HepG2 (cell line): ENCODE measurements around the gene ZNF853. TPM values are rescaled to one million over a fixed set of nuclear protein-coding genes. Genes with fewer than 3 reads are reported as not detected.

Experiments
- ESRRA ChIP-seq: sonication (generic); formaldehyde crosslinking; IDR thresholded peaks from 2 replicates; pipeline ENCODE4 v1.5.1; 2020; ENCODE audit warnings: mild to moderate bottlenecking, low read depth, missing genetic modification reagents
- KLF15 ChIP-seq: sonication (generic); formaldehyde crosslinking; IDR thresholded peaks from 2 replicates; pipeline ENCODE4 v1.8.1; 2023; ENCODE audit warnings: borderline replicate concordance, mild to moderate bottlenecking, inconsistent platforms, missing genetic modification reagents, mixed read lengths
- NONO ChIP-seq, 2 experiments: fragments of 450-650 bp in 1 of 2; sonication (generic) in 1 of 2; formaldehyde crosslinking in 1 of 2; IDR thresholded peaks in 1 of 2; conservative IDR thresholded peaks in 1 of 2; 2 replicates each; pipeline versions ENCODE4 v1.6.1 to v1.8.0; 2017 to 2022; ENCODE audit warnings: mild to moderate bottlenecking in 1 of 2, missing genetic modification reagents in 1 of 2, moderate library complexity in 1 of 2
- RELA ChIP-seq: sonication (generic); formaldehyde crosslinking; IDR thresholded peaks from 2 replicates; pipeline ENCODE4 v1.4.0; 2020; ENCODE audit warnings: missing genetic modification reagents
- RXRB ChIP-seq: IDR thresholded peaks from 2 replicates; pipeline ENCODE4 v1.6.1; 2016; ENCODE audit warnings: borderline replicate concordance, missing genetic modification reagents, missing compliant biosample characterization
- SMAD9 ChIP-seq: sonication (generic); formaldehyde crosslinking; IDR thresholded peaks from 2 replicates; pipeline ENCODE4 v1.5.1; 2020; ENCODE audit warnings: mild to moderate bottlenecking, missing genetic modification reagents
- TBL1XR1 ChIP-seq: fragments of 150-350 bp; IDR thresholded peaks from 2 replicates; pipeline ENCODE4 v1.6.1; 2014; ENCODE audit warnings: borderline replicate concordance, low read length; ENCODE audit not compliant: partially characterized antibody
- TSC22D2 ChIP-seq: sonication (generic); formaldehyde crosslinking; IDR thresholded peaks from 2 replicates; pipeline ENCODE4 v1.5.1; 2020; ENCODE audit warnings: missing genetic modification reagents, mild to moderate bottlenecking, borderline replicate concordance
- UBTF ChIP-seq: sonication (generic); formaldehyde crosslinking; IDR thresholded peaks from 2 replicates; pipeline ENCODE4 v1.4.0; 2020; ENCODE audit warnings: mild to moderate bottlenecking, missing genetic modification reagents
- ZMYM4 ChIP-seq: sonication (generic); formaldehyde crosslinking; IDR thresholded peaks from 2 replicates; pipeline ENCODE4 v1.8.1; 2023; ENCODE audit warnings: mild to moderate bottlenecking, missing genetic modification reagents
- ZNF235 ChIP-seq: sonication (generic); formaldehyde crosslinking; IDR thresholded peaks from 2 replicates; pipeline ENCODE4 v1.8.1; 2023; ENCODE audit warnings: mild to moderate bottlenecking, missing genetic modification reagents, borderline replicate concordance
- ZNF253 ChIP-seq: sonication (generic); formaldehyde crosslinking; IDR thresholded peaks from 2 replicates; pipeline ENCODE4 v1.8.0; 2022; ENCODE audit warnings: mild to moderate bottlenecking, missing genetic modification reagents, borderline replicate concordance
- ZNF460 ChIP-seq: sonication (generic); formaldehyde crosslinking; IDR thresholded peaks from 2 replicates; pipeline ENCODE4 v1.5.1; 2020; ENCODE audit warnings: missing genetic modification reagents, mild to moderate bottlenecking, borderline replicate concordance
- polyA plus RNA-seq, 8 experiments: library from polyadenylated mRNA; depleted of rRNA in 3 of 8; stranded (reverse) in 7 of 8; unstranded in 1 of 8; fragments of >200 nt; fragmentation: Illumina TruSeq in 4 of 8; extraction: Trizol in 4 of 8; gene quantifications; 2 replicates each; pipeline versions ENCODE4 v1.2.1 to v1.2.3, GENCODE V29; 2011 to 2016; ENCODE audit warnings: low read depth in 4 of 8, missing spikeins in 1 of 8, mixed read lengths in 1 of 8; ENCODE audit not compliant: insufficient read depth in 1 of 8
- total RNA-seq, 5 experiments: library from RNA; depleted of rRNA; stranded (reverse); fragments of >200 nt; fragmentation: Illumina TruSeq; extraction: Trizol; gene quantifications; 2 replicates each; pipeline ENCODE4 v1.2.3, GENCODE V29; 2016; ENCODE audit warnings: low read depth in 1 of 5
- TF ChIP-seq, protein P1 (sequence below): sonication (generic); formaldehyde crosslinking; IDR thresholded peaks from 2 replicates; pipeline ENCODE4 v1.4.0; 2020; ENCODE audit warnings: low read depth, mild to moderate bottlenecking, missing genetic modification reagents
- TF ChIP-seq, protein P2 (sequence below): sonication (generic); formaldehyde crosslinking; conservative IDR thresholded peaks from 2 replicates; pipeline ENCODE4 v1.8.0; 2022; ENCODE audit warnings: low read depth, missing genetic modification reagents
- TF ChIP-seq, protein P3 (sequence below): IDR thresholded peaks from 2 replicates; pipeline ENCODE4 v1.6.1; 2016; ENCODE audit warnings: low read depth, missing genetic modification reagents, missing compliant biosample characterization

The ZNF853 gene
- total and polyA plus RNA-seq, 2 of the 13 experiments (the other 11 are each of a cell fraction or from before 2014, with no cell fraction given): 2.1 to 6.2 TPM

GRCh38 chr7:6576024-6576866 lies 39.2 kb upstream of the ZNF853 start (continued):
- TF ChIP-seq, protein P1, sequence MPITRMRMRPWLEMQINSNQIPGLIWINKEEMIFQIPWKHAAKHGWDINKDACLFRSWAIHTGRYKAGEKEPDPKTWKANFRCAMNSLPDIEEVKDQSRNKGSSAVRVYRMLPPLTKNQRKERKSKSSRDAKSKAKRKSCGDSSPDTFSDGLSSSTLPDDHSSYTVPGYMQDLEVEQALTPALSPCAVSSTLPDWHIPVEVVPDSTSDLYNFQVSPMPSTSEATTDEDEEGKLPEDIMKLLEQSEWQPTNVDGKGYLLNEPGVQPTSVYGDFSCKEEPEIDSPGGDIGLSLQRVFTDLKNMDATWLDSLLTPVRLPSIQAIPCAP (CRISPR knock-in tag): no peak
- no peak for TF ChIP-seq ZNF460 (CRISPR knock-in tag)
- TF ChIP-seq, protein P2, sequence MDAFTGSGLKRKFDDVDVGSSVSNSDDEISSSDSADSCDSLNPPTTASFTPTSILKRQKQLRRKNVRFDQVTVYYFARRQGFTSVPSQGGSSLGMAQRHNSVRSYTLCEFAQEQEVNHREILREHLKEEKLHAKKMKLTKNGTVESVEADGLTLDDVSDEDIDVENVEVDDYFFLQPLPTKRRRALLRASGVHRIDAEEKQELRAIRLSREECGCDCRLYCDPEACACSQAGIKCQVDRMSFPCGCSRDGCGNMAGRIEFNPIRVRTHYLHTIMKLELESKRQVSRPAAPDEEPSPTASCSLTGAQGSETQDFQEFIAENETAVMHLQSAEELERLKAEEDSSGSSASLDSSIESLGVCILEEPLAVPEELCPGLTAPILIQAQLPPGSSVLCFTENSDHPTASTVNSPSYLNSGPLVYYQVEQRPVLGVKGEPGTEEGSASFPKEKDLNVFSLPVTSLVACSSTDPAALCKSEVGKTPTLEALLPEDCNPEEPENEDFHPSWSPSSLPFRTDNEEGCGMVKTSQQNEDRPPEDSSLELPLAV (CRISPR knock-in tag): no peak
- no peak for TF ChIP-seq UBTF
- TF ChIP-seq ESRRA: no peak
- no peak for TF ChIP-seq RXRB (CRISPR knock-in tag)
- no peak for TF ChIP-seq KLF15 (CRISPR knock-in tag)
- no peak for TF ChIP-seq SMAD9 (CRISPR knock-in tag)
- TF ChIP-seq ZNF235 (CRISPR knock-in tag): no peak
- TF ChIP-seq TBL1XR1: no peak
- TF ChIP-seq, protein P3, sequence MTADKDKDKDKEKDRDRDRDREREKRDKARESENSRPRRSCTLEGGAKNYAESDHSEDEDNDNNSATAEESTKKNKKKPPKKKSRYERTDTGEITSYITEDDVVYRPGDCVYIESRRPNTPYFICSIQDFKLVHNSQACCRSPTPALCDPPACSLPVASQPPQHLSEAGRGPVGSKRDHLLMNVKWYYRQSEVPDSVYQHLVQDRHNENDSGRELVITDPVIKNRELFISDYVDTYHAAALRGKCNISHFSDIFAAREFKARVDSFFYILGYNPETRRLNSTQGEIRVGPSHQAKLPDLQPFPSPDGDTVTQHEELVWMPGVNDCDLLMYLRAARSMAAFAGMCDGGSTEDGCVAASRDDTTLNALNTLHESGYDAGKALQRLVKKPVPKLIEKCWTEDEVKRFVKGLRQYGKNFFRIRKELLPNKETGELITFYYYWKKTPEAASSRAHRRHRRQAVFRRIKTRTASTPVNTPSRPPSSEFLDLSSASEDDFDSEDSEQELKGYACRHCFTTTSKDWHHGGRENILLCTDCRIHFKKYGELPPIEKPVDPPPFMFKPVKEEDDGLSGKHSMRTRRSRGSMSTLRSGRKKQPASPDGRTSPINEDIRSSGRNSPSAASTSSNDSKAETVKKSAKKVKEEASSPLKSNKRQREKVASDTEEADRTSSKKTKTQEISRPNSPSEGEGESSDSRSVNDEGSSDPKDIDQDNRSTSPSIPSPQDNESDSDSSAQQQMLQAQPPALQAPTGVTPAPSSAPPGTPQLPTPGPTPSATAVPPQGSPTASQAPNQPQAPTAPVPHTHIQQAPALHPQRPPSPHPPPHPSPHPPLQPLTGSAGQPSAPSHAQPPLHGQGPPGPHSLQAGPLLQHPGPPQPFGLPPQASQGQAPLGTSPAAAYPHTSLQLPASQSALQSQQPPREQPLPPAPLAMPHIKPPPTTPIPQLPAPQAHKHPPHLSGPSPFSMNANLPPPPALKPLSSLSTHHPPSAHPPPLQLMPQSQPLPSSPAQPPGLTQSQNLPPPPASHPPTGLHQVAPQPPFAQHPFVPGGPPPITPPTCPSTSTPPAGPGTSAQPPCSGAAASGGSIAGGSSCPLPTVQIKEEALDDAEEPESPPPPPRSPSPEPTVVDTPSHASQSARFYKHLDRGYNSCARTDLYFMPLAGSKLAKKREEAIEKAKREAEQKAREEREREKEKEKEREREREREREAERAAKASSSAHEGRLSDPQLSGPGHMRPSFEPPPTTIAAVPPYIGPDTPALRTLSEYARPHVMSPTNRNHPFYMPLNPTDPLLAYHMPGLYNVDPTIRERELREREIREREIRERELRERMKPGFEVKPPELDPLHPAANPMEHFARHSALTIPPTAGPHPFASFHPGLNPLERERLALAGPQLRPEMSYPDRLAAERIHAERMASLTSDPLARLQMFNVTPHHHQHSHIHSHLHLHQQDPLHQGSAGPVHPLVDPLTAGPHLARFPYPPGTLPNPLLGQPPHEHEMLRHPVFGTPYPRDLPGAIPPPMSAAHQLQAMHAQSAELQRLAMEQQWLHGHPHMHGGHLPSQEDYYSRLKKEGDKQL (CRISPR knock-in tag): no peak
- no peak for TF ChIP-seq TSC22D2 (CRISPR knock-in tag)
- TF ChIP-seq ZMYM4 (CRISPR knock-in tag): no peak
- no peak for TF ChIP-seq RELA (CRISPR knock-in tag)
- TF ChIP-seq NONO (IDR thresholded peaks at IDR 0.05): no peak
- TF ChIP-seq NONO (CRISPR knock-in tag; conservative IDR thresholded peaks at IDR 0.05): 0 out of 2 replicates have a peak, but pooled peaks have one; percentile 21
- no peak for TF ChIP-seq ZNF253 (CRISPR knock-in tag)
